Measurements from ENCODE around the gene MMD. TPM values are rescaled to one million over a fixed set of nuclear protein-coding genes. Genes with fewer than 3 reads are reported as not detected.

The MMD gene
- total and polyA plus RNA-seq, 9 of the 15 experiments (the other 6 are each of a cell fraction or from before 2014, with no cell fraction given) = 3.1 to 18.9 (median 10.7) TPM

DNA sequence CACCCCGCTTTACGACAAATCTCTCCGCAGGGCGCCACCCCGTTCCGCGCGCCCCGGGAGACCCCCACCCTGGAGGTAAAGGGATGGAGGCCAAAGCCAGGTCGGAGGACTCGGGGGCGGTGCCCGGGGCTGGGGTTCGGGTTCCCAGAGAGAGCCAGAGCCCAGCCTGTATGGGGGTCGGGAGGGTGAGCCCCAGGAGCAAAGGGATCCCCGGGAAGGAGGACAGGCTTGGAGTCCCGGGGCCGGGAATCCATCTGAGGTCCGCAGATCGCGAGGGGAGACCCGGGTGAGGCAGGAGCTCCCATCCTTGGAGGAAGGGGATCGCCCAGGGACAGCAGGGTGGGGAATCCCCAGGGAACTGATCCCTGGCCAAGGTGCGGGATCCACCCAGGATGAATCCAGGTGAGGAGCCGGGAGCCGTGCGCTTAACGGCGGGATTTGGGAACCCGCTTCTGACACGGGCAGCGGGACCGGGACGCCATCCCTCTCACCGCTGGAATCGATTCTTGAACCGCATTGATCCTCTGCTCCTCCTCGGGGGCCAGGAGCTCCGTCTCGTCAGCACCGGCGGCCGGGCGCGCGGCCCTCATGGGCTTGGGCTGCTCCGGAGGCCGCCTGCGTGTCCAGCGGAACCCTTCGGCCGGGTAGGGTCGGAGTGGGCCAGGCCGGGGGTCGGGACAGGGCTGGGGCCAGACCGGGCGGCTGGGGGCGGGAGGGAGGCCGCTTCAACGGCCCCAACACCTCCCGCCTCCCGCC lies at the start of gene MMD (continued):
- TF ChIP-seq ZFX (CRISPR knock-in tag; IDR thresholded peaks at IDR 0.05) (peak; percentile 68), NCOA4 (IDR thresholded peaks at IDR 0.05; ENCODE audit: partially characterized antibody) (no peak), ZNF12 (CRISPR knock-in tag; IDR thresholded peaks at IDR 0.05) (no peak)
- TF ChIP-seq, protein P1, sequence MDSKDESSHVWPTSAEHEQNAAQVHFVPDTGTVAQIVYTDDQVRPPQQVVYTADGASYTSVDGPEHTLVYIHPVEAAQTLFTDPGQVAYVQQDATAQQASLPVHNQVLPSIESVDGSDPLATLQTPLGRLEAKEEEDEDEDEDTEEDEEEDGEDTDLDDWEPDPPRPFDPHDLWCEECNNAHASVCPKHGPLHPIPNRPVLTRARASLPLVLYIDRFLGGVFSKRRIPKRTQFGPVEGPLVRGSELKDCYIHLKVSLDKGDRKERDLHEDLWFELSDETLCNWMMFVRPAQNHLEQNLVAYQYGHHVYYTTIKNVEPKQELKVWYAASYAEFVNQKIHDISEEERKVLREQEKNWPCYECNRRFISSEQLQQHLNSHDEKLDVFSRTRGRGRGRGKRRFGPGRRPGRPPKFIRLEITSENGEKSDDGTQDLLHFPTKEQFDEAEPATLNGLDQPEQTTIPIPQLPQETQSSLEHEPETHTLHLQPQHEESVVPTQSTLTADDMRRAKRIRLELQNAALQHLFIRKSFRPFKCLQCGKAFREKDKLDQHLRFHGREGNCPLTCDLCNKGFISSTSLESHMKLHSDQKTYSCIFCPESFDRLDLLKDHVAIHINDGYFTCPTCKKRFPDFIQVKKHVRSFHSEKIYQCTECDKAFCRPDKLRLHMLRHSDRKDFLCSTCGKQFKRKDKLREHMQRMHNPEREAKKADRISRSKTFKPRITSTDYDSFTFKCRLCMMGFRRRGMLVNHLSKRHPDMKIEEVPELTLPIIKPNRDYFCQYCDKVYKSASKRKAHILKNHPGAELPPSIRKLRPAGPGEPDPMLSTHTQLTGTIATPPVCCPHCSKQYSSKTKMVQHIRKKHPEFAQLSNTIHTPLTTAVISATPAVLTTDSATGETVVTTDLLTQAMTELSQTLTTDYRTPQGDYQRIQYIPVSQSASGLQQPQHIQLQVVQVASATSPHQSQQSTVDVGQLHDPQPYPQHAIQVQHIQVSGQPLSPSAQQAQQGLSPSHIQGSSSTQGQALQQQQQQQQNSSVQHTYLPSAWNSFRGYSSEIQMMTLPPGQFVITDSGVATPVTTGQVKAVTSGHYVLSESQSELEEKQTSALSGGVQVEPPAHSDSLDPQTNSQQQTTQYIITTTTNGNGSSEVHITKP (IDR thresholded peaks at IDR 0.05; ENCODE audit: partially characterized antibody) = peak; percentile 70

DNA sequence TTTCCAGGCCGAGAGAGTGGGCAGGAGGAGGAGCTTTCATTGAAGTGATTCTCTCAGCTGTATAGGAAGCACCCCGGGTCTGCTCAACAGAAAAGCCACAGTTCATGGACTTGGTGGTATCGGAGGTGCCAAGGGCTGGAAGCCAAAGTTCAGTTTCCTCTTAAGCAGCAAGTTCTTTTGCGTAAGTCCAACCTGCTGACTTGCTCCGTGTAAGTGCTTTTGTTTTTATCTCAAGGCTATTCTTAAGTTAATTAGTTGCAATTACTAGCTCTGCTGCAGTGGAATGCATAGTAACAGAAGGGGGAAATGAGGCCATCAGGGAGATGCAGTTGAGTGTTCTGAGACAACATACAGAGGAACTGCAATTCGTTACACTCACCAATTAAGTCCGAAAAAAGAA lies 45.0 kb upstream of the MMD start:
- Histone ChIP-seq H3K4me1 (replicated peaks in 1 of 2; ENCODE audit: control insufficient read depth in 2 of 2, insufficient read depth in 2 of 2, low read length in 2 of 2) (no peaks in the 10 kb centered on the region), H2AFZ (ENCODE audit: low read depth, low read length) (peak overlapping the region; percentile 11; the same call in 1 of the 2 replicates), H3K4me2 (ENCODE audit: insufficient read depth, low read length) (no peak overlapping the region; the same call in 1 of the 2 replicates), H3K4me3 (no peak overlapping the region), H3K9me1 (ENCODE audit: control insufficient read depth, insufficient read depth, low read length) (no peaks in the 10 kb centered on the region), H3K79me2 (ENCODE audit: control insufficient read depth, insufficient read depth, low read length) (no peaks in the 10 kb centered on the region), H3K9me3 (replicated peaks; ENCODE audit: control insufficient read depth, insufficient read depth, low read depth, low read length) (no peaks in the 10 kb centered on the region), H3K9ac (ENCODE audit: insufficient read depth in 1 of 2, low read depth in 2 of 2, low read length in 2 of 2) (no peak overlapping the region), H3K27me3 (ENCODE audit: control insufficient read depth in 2 of 2, insufficient read depth in 2 of 2, low read length in 2 of 2) (no peaks in the 10 kb centered on the region), H4K20me1 (replicated peaks; ENCODE audit: control insufficient read depth, insufficient read depth, low read length) (no peaks in the 10 kb centered on the region), H3K27ac (ENCODE audit: extremely low read depth, low read depth, low read length) (no peak overlapping the region), H3K36me3 (ENCODE audit: control insufficient read depth, insufficient read depth, low read length) (no peaks in the 10 kb centered on the region)
- ChIA-PET POLR2A (interaction anchor here (0.7 kb wide), 1 partner anchor 42 kb away, joined by 3 read pairs; no protein-coding TSS in a partner anchor), CTCF (ENCODE audit: low intra/inter-chr PET ratio) (no interaction called here)
- FAIRE-seq = no peak
- DNase-seq (ENCODE audit: extremely low read depth in 1 of 4, low spot score in 3 of 4) = no peak
- TF ChIP-seq, protein P2, sequence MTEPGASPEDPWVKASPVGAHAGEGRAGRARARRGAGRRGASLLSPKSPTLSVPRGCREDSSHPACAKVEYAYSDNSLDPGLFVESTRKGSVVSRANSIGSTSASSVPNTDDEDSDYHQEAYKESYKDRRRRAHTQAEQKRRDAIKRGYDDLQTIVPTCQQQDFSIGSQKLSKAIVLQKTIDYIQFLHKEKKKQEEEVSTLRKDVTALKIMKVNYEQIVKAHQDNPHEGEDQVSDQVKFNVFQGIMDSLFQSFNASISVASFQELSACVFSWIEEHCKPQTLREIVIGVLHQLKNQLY (CRISPR knock-in tag; conservative IDR thresholded peaks at IDR 0.05) = no peak
- TF ChIP-seq, protein P3, sequence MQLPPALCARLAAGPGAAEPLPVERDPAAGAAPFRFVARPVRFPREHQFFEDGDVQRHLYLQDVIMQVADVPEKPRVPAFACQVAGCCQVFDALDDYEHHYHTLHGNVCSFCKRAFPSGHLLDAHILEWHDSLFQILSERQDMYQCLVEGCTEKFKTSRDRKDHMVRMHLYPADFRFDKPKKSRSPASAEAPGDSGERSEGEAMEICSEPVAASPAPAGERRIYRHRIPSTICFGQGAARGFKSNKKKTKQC (CRISPR knock-in tag; IDR thresholded peaks at IDR 0.05) = no peak
- no peak for TF ChIP-seq KDM5B (IDR thresholded peaks at IDR 0.05; ENCODE audit: insufficient replicate concordance, low read depth, low read length)
- TF ChIP-seq, protein P4, sequence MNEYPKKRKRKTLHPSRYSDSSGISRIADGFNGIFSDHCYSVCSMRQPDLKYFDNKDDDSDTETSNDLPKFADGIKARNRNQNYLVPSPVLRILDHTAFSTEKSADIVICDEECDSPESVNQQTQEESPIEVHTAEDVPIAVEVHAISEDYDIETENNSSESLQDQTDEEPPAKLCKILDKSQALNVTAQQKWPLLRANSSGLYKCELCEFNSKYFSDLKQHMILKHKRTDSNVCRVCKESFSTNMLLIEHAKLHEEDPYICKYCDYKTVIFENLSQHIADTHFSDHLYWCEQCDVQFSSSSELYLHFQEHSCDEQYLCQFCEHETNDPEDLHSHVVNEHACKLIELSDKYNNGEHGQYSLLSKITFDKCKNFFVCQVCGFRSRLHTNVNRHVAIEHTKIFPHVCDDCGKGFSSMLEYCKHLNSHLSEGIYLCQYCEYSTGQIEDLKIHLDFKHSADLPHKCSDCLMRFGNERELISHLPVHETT (CRISPR knock-in tag; conservative IDR thresholded peaks at IDR 0.05 in 1 of 2, IDR thresholded peaks at IDR 0.05 in 1 of 2) = no peak
- in situ Hi-C loops (cut with MboI) (no loop called here), intact Hi-C loops (cut with micrococcal nuclease) (no loop called here)
- BruUV-seq (replicated peaks) = no TSS peak
- ATAC-seq = no peak
- WGBS (ENCODE audit: insufficient coverage, low coverage, missing lambda C conversion rate) = 19% methylated on average over 7 of the region's 7 CpGs

Data from K562 (cell line).